Activated CD4-positive, alpha-beta T cell treated with anti-CD3 and anti-CD28 coated beads, Interleukin-2, amount 50 U/mL, for 4 hours (primary cell): ENCODE data around the gene XYLB.
A peak's percentile ranks its signal among the peaks of the same experiment; 100 is the strongest.
"Not testable (repeated sequence)": the region's sequence is repeated elsewhere in the genome, so short reads cannot be mapped to it uniquely, and the experiment has no call there.

Experiments
- DNase-seq, 2 experiments: peaks; one replicate each; pipeline ENCODE4 v3.0.0-alpha.2; 2020

XYLB gene

DNA sequence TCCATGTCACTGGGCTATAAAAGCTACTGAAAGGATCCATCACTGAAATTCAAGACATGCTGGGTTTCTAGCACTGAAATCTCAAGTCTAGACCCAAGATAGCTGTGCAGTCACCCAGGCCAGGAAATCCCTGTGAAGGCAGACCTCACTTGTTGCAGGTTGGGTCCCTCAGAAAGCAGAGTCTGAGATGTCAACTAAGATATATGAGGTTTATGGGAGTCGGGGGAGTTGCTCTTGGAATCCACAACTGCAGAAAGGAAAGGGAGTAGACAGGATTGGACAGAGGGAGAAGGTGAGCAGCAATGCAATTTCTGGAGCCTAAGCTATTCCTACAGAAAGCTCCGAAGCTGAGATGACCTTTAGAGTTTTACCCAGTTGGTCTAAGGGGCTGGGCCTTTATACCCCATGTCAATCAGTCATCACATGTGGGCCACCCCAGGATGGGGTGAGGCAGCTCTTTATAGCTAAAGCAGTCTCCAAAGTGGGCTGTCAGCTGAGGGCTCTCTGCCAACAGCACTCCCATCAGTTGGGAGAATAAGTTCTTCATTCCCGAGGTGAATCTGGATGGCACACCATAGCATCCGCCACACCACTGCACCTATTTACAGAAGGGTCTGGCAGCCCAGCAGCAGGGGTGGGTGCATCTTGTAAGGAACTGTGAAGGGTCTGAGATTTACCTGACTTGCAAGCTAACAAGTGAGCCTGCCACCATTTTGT is 54.8 kb downstream of the XYLB start:
- no peak for DNase-seq

- DNase-seq = no peak
Observed at GRCh38 chr3:38404286-38404685, 57.7 kb downstream of the XYLB start.

GRCh38 chr3:38411591-38411990 is 65.0 kb downstream of the XYLB start:
- DNase-seq = no peak

GRCh38 chr3:38420758-38421157 is 74.2 kb downstream of the XYLB start:
- not testable (repeated sequence) for DNase-seq

DNA sequence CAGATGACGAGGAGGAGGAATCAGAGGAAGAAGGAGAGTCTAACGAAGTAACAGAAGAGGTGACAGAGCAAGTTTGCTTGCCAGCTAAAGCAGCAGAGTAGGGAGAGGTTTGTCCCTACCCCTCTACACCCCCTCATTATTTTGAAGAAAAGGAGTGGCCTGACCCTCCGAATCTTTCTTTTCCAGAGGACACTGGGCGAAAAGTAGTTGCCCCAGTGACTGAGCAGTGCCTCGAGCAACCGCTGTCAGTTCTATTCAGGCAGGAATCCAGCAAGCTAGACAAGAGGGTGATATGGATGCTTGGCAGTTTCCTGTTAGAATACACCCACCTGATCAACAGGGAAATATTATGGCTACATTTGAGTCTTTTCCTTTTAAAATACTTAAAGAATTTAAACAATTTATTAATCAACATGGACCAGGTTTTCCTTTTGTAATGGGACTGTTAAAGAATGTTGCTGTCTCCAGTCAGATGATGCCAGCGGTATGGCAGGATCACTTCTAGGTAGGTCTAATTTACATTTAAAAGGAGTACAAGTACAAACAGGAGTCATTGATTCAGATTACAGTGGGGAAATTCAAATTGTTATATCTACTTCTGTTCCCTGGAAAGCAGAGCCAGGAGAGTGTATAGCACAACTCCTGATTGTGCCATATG is 75.2 kb downstream of the XYLB start:
- DNase-seq = no peak

DNA sequence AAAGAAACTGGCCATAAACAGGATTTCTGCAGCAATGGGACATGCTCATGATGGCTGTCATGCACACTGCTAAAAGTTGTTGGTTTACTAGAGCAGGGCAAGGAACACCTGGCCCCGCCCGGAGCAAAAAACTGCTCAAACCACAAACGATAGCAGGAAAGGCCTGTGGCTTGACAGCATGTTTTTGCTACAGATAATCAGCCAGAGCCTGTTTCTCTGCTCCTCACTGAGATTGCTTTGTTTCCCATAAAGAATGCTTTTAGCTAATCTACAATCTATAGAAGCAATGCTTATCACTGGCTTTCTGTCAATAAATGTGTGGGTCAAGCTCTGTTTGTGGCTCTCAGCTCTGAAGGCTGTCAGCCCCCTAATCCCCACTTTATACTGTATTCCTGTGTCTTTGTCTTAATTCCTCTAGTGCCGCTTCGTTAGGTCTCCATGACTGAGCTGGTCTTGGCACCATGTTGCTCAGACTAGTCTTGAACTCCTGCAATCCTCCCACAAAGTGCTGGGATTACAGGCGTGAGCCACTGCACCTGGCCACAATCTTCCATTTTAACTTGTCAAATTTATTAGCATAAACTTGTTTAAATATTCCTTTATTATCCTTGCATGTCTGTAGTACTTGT is 80.3 kb downstream of the XYLB start:
- not testable (repeated sequence) for DNase-seq

DNA sequence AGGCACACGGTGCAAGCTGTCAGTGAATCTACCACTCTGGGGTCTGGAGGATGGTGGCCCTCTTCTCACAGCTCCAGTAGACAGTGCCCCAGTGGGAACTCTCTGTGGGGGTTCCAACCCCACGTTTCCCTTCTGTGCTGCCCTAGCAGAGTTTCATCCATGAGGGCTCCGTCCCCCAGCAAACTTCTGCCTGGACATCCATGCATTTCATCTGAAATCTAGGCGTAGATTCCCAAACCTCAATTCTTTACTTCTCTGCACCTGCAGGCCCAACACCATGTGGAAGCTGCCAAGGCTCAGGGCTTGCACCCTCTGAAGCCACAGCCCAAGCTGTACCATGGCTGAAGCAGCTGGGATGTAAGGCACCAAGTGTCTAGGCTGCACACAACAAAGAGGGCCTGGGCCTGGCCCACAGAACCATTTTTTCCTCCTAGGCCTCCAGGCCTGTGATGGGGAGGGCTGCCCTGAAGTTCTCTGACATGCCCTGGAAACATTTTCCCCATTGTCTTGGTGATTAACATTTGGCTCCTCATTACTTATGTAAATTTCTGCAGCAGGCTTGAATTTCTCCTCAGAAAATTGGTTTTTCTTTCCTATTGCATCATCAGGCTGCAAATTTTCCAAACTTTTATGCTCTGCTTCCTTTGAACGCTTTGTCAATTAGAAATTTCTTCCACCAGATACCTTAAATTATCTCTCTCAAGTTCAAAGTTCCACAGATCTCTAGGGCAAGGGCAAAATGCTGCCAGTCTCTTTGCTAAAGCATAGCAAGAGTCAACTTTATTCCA is 86.5 kb downstream of the XYLB start:
- not testable (repeated sequence) for DNase-seq

GRCh38 chr3:38433661-38434060 is 87.1 kb downstream of the XYLB start:
- not testable (repeated sequence) for DNase-seq

- DNase-seq = not testable (repeated sequence)
Observed at GRCh38 chr3:38438436-38439069, 92.0 kb downstream of the XYLB start.

GRCh38 chr3:38443205-38443604 is 96.6 kb downstream of the XYLB start:
- not testable (repeated sequence) for DNase-seq

- no peak for DNase-seq
Observed at GRCh38 chr3:38446085-38446686, 99.6 kb downstream of the XYLB start.

DNA sequence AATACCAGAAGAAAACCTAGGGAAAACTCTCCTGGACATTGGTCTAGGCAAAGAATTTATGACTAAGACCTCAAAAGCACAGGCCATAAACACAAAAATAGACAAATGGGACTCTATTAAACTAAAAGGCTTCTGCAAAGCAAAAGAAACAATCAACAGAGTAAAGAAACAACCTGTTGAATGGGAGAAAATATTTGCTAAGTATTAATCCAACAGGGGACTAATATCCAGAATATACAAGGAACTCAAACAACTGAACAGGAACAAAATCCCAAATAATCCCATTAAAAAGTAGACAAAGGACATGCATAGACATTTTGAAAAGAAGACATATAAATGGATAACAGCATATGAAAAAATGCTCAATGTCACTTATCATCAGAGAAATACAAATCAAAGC is 100.2 kb downstream of the XYLB start:
- DNase-seq = no peak

- DNase-seq = no peak
Observed at GRCh38 chr3:38450853-38451252, 104.3 kb downstream of the XYLB start.

DNA sequence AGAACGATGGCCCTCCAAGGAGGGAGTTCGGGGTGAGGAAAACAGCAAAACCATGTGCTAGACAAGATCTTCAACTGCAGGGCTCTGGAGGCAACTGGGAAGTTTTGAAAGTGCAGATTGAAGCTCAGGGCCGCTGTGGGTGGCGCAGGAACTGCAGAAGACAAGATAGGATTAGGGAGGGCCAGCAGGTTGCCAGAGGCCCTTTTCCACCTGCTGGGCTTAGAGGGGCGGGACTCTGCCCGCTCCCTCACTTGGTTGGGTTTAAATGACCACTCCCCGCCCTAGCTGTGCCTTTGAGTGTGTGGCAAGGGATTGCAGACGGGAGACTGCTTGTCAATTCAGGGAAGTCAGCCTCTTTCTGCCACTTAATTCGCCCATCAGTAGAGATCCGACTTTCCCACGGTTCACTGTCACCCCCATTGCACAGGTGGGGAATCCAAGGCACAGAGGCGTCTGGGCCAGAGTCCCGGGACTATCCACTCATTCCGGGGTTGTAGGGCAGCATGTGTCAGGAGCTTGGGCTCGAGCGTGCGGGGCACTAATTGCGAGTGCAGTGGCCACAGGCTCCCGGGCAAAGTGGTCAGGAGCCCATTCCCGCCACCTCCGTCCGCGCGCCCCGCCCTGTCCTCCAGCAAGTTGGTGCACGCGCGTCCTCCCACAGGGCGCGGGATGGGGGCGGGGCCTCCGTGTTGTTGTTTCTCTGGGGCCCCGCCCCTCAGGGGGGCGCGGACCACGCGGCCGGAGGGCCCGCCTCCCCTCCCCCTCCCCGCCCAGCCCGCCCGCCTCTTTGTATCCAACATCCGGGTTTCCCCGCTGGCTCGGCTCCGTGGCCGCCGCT is 106.7 kb downstream of the XYLB start, which contains the start of gene ACVR2B:
Gene ACVR2B, plus strand, starts transcription at position 816 of the 838 bp plus-strand sequence. CDS start 433 bp downstream, outside the sequence.
- DNase-seq = peak; percentile 58 to 61

- DNase-seq = no peak
Observed at GRCh38 chr3:38453913-38454177, 107.3 kb downstream of the XYLB start.

DNA sequence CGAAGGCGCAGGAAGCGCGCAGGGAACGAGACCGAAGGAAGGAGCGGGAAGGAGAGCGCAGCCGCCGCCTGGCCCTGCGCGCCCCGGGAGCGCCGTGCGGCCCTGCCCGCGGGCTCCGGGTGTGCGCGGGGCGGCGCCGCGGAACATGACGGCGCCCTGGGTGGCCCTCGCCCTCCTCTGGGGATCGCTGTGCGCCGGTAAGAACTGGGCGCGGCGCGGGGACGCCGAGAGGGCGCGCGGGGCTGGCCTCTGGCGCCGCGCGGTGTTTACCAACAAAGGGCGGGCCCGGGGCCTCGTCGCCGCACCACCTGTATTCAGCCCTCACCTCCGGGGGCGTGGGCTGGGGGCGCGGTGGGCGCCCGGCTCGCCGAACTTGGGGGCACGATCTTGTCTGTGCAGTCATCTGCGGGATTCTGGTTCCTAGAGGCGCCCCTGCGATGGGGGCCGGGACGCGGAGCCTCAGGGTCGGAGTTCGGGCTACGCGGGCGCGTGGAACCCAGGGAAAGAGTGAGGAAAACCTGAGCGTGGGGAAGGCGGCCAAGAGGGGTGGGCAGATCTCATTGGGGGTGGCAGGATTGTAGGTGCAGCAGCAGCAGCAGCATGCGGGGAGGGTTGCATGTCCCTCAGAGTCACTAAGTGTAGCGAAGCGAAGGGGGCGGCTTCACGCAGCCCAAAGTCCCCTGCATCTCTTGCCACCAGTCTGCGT is 107.7 kb downstream of the XYLB start:
- no peak for DNase-seq

DNA sequence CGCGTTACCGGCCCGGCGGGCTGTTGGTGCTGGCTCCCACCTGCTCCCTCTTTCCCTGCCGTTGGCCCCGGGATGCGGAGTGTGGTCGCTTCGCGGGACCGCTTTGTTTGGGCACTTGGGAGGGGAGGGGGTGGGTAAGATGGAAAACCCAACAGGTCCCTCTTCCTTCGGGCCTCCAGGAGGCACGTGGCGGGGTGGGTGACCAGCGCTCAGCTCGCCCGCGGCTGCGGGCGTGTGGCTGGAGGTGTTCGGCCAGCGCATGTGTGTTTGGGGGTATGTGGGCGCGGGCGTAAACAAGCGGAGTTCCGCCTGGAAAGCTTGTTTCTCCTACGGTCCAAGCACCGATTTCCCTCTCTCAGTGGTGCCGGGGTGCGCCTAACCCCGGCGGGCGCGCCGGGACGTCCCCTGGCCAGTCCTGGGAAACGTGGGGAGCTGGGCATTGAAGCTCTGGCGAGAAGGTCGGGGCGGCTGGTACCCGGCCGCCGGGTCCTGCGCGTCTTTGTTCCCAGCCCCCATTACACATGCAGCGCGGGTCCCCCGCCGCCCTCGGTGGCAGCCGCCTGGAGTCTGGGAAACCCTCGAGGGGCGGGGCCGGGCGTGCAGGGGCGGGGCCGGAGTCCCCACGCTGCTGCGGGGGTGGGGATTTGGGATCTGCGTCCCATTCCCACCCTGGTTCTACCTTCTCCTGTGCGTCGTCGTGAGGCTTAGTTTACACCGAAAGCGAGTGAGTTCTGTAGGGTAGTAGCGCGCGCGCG is 108.5 kb downstream of the XYLB start:
- peak; percentile 21 to 25 for DNase-seq

DNA sequence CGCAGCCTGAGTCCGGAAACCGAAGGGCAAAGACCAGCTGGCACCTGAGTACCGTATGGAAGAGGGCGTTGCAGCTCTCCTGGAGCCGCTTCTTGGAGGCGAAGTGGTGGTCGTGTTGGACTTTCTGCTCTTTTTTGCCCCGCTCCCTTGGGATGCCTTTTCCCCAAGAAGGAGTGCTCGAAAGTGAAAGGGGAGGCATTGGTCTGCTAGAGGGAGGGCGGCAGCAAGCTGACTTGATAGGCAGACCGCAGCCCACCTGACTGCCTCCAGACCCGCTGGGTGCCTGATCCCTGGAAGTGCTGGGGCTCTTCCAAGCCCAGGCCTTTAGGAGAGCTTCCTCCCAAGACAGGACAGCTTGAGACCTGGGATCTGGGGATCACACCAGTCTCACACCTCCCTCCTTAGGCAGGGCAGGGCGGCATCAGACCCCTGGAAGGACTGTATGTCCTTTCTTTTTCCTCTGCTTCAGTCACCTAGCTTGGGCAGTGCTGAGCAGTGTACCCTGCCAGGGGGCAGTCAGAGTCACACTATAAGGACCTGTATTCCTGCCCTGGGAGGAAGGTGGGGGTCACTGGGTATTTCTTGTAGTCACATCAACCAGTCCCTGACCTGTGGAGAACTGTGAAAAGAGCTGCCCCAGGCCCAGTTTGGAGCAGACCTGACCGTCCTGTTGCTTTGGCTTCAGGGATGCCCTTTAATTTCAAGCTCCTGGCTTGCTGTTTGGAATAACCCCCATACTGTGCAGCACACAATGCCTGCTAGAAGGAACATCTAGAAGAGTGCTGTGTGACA is 109.2 kb downstream of the XYLB start:
- no peak for DNase-seq
